ENCODE results near the gene F12. TPM values are rescaled to one million over a fixed set of nuclear protein-coding genes. Genes with fewer than 3 reads are reported as not detected.
"Not testable (repeated sequence)": the region's sequence is repeated elsewhere in the genome, so short reads cannot be mapped to it uniquely, and the experiment has no call there.

F12 gene
- total RNA-seq, 1 donor from 2014 or later: not detected

DNA sequence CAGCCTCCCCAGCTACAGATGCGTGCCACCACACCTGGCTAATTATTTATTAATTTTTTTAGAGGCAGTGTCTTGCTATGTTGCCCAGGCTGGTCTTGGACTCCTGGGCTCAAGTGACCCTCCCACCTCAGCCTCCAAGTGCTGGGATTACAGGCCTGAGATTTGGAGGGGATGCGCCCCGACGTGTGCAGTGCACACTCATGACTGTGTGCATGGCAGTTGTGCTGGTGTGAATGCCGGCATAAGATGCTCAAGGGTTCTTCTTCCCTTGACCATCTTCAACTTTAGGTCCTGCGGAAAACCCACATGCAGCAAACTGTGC, 28.6 kb downstream of the F12 start:
- Histone ChIP-seq H3K4me1 (no peaks in the 10 kb centered on the region), H3K27me3 (ENCODE audit: low read depth) (peaks cover 64% of the 10 kb centered on the region), H3K4me3 (no peak overlapping the region), H3K36me3 (no peaks in the 10 kb centered on the region), H3K9me3 (replicated peaks) (no peaks in the 10 kb centered on the region), H3K27ac (replicated peaks) (no peak overlapping the region)
- TF ChIP-seq, protein P1, sequence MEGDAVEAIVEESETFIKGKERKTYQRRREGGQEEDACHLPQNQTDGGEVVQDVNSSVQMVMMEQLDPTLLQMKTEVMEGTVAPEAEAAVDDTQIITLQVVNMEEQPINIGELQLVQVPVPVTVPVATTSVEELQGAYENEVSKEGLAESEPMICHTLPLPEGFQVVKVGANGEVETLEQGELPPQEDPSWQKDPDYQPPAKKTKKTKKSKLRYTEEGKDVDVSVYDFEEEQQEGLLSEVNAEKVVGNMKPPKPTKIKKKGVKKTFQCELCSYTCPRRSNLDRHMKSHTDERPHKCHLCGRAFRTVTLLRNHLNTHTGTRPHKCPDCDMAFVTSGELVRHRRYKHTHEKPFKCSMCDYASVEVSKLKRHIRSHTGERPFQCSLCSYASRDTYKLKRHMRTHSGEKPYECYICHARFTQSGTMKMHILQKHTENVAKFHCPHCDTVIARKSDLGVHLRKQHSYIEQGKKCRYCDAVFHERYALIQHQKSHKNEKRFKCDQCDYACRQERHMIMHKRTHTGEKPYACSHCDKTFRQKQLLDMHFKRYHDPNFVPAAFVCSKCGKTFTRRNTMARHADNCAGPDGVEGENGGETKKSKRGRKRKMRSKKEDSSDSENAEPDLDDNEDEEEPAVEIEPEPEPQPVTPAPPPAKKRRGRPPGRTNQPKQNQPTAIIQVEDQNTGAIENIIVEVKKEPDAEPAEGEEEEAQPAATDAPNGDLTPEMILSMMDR (IDR thresholded peaks at IDR 0.05; ENCODE audit: borderline replicate concordance): no peak
- no peak for DNase-seq
- intact Hi-C loops (cut with micrococcal nuclease): no loop called here

DNA sequence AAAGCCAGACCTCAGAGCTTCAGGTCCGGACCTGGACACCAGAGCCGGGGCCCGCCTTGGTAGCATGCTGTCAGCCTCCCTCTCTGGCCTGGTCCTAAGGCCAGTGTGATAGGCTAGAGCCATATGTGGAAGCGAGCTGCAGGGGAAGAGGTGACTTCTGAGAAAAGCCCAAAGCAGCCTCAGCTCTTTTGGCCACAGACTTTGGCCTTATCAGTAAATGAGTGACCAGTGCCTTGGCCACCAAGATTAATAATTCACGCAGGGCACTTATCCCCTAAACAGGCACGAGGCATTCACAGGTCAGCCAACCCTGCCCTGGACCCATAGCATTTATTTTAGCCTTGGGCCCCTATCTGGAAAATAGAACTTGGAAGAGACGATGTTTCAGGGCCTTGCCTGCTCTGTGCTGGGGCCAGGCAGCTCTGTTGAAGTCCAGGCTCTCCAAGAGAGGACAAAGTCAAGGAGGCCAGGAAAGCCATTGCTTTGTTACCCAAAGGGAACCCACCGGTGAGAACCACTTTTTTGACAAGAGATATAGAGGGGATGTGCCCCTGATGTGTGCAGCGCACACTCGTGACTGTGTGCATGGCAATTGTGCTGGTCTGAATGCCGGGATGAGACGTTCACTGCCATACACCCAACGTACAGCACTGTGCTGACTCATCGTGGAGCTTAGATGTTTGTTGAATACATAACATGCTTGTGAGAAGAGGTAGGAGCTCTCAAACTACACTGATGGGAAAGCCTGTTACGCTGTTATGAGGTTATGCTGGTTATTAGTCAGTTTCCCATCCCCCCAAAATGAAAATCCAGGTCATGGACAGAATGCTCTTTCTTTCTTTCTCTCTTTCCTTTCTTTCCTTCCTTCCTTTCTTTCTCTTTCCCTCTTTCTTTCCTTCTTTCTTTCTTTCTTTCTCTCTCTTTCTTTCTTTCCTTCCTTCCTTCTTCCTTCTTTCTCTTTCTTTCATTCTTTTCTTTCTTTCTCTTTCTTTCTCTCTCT, 30.2 kb downstream of the F12 start:
- DNase-seq: no peak
- H3K4me1 ChIP-seq: no peaks in the 10 kb centered on the region
- no peak overlapping the region for H3K27ac ChIP-seq (replicated peaks)
- H3K27me3 ChIP-seq (ENCODE audit: low read depth): peaks cover 60% of the 10 kb centered on the region
- TF ChIP-seq, protein P1 (IDR thresholded peaks at IDR 0.05; ENCODE audit: borderline replicate concordance): no peak
- H3K4me3 ChIP-seq: no peak overlapping the region
- intact Hi-C loops (cut with micrococcal nuclease): no loop called here
- no peaks in the 10 kb centered on the region for H3K9me3 ChIP-seq (replicated peaks)
- no peaks in the 10 kb centered on the region for H3K36me3 ChIP-seq

DNA sequence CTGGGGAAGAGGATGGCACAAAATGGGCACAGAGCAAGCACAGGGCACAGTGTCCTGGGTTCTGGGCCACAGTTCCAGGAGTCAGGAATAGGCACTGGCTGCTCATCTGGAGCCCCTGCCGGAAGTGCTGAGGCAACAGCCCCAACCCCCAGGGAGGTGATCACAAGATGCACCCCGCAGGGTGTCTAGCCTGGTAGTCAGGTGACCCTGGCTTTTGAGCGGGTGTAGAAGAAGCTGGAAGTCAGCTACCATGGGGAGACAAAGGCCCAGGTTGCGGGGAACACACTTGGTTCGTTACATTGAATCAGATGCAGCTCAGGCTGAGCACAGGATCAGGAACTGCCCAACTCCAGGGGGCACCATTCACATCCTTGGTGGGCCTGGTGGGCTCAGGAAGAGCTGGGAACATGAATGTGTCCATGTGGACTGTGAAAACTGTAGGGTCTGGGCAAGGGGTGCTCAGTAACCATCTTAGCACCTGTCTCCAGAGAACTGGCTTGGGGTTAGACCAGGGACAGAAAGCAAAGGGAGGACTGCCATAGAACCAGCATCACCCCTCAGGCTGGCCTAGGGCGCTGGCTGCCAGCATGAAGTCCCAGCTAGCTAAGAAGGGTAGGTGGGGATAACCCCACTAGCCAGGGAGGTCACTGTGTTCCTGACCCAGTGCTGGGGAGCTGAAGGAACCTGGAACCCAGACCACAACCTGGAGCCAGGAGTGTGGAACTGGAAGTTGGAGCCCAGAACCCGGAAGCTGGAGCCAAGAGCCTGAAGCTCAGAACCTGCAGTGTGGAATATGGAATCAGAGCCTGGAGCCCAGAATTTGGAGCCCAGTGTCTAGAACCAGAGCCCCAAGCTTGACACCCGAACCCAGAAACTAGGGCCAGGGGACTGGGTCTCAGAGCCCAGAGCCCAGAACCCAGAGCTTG, 31.2 kb downstream of the F12 start:
- no peak for DNase-seq
- Histone ChIP-seq H3K27me3 (ENCODE audit: low read depth) (peaks cover 51% of the 10 kb centered on the region), H3K9me3 (replicated peaks) (no peaks in the 10 kb centered on the region), H3K4me1 (no peaks in the 10 kb centered on the region), H3K4me3 (no peak overlapping the region), H3K27ac (replicated peaks) (no peak overlapping the region), H3K36me3 (no peaks in the 10 kb centered on the region)
- intact Hi-C loops (cut with micrococcal nuclease): no loop called here
- TF ChIP-seq, protein P1 (IDR thresholded peaks at IDR 0.05; ENCODE audit: borderline replicate concordance): no peak

DNA sequence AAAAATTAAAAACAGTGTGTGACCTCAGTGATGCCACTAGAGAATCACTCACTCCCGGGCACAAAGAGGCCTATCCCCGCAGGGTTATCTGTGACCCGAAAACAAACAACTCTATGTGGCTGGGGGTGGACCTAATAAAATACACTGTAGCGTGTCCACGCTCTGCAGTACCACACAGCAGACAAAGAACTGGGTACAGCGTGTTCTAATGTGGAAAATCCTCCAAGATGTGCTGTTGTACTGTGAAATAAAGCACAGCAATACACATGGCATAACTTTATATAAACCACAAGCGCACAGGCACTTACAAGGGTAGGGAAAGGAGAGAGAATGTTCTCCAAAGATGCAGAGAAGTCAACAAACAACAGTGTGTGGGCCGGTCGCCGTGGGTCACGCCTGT, 33.3 kb downstream of the F12 start:
- Histone ChIP-seq H3K4me1 (peaks cover 5% of the 10 kb centered on the region), H3K36me3 (no peaks in the 10 kb centered on the region), H3K4me3 (no peak overlapping the region), H3K27me3 (ENCODE audit: low read depth) (peaks cover 37% of the 10 kb centered on the region), H3K9me3 (replicated peaks) (no peaks in the 10 kb centered on the region), H3K27ac (replicated peaks) (no peak overlapping the region)
- DNase-seq: no peak
- TF ChIP-seq, protein P1 (IDR thresholded peaks at IDR 0.05; ENCODE audit: borderline replicate concordance): no peak
- intact Hi-C loops (cut with micrococcal nuclease): no loop called here

DNA sequence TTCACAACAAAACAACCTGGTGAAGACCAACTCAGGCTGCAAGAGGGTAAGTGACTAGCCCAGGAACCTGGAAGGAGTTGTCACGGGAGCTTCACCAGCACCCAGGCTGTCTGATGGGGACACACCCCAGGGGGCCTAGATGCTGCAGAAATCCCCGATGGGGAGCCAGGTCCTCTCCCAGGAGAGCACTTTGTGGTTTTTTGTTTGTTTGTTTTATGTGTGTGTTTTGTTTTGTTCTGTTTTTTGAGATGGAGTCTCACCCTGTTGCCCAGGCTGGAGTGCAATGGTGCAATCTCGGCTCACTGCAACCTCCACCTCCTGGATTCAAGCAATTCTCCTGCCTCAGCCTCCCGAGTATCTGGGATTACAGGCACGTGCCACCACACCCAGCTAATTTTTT, 33.8 kb downstream of the F12 start:
- H3K9me3 ChIP-seq (replicated peaks); intact Hi-C loops (cut with micrococcal nuclease); H3K4me1 ChIP-seq; DNase-seq; H3K4me3 ChIP-seq; H3K27ac ChIP-seq (replicated peaks); H3K36me3 ChIP-seq: not testable (repeated sequence)
- peaks cover 31% of the 10 kb centered on the region for H3K27me3 ChIP-seq (ENCODE audit: low read depth)

Data from left ventricle myocardium inferior (tissue), 1 donor.